Osteocyte (in vitro differentiated cells): Measurements from ENCODE around the gene BCL2L1. TPM values are rescaled to one million over a fixed set of nuclear protein-coding genes. Genes with fewer than 3 reads are reported as not detected.

Experiments
- DNase-seq: peaks from one replicate; pipeline ENCODE4 v3.0.0; 2021; ENCODE audit warnings: mixed read lengths; ENCODE audit not compliant: unreplicated experiment; ENCODE audit errors: extremely low spot score
- H3K27ac Mint-ChIP-seq: one replicate; pipeline ENCODE4 v1.8.0; 2021; ENCODE audit warnings: mild to moderate bottlenecking, mixed read lengths; ENCODE audit not compliant: unreplicated experiment
- H3K27me3 Mint-ChIP-seq: one replicate; pipeline ENCODE4 v1.8.0; 2021; ENCODE audit warnings: mixed read lengths; ENCODE audit not compliant: unreplicated experiment
- H3K36me3 Mint-ChIP-seq: one replicate; pipeline ENCODE4 v1.8.0; 2021; ENCODE audit warnings: mixed read lengths; ENCODE audit not compliant: unreplicated experiment
- H3K4me1 Mint-ChIP-seq: one replicate; pipeline ENCODE4 v1.8.0; 2021; ENCODE audit warnings: mixed read lengths; ENCODE audit not compliant: unreplicated experiment
- H3K4me3 Mint-ChIP-seq: one replicate; pipeline ENCODE4 v1.8.0; 2021; ENCODE audit warnings: mild to moderate bottlenecking, moderate library complexity, mixed read lengths; ENCODE audit not compliant: unreplicated experiment
- H3K9me3 Mint-ChIP-seq: one replicate; pipeline ENCODE4 v1.8.0; 2021; ENCODE audit warnings: mixed read lengths; ENCODE audit not compliant: unreplicated experiment
- total RNA-seq: library from RNA; stranded (reverse); gene quantifications from 2 replicates; pipeline ENCODE4 v1.2.1, GENCODE V29; 2021
- TF ChIP-seq, protein P1 (sequence below): fragments of 200-600 bp; sonication (generic); IDR thresholded peaks from 2 replicates; pipeline ENCODE4 v1.5.0; 2021; ENCODE audit warnings: antibody characterized with exemption, mild to moderate bottlenecking, moderate library complexity

BCL2L1 gene
- total RNA-seq, 1 donor from 2014 or later = 67.0 TPM

DNA sequence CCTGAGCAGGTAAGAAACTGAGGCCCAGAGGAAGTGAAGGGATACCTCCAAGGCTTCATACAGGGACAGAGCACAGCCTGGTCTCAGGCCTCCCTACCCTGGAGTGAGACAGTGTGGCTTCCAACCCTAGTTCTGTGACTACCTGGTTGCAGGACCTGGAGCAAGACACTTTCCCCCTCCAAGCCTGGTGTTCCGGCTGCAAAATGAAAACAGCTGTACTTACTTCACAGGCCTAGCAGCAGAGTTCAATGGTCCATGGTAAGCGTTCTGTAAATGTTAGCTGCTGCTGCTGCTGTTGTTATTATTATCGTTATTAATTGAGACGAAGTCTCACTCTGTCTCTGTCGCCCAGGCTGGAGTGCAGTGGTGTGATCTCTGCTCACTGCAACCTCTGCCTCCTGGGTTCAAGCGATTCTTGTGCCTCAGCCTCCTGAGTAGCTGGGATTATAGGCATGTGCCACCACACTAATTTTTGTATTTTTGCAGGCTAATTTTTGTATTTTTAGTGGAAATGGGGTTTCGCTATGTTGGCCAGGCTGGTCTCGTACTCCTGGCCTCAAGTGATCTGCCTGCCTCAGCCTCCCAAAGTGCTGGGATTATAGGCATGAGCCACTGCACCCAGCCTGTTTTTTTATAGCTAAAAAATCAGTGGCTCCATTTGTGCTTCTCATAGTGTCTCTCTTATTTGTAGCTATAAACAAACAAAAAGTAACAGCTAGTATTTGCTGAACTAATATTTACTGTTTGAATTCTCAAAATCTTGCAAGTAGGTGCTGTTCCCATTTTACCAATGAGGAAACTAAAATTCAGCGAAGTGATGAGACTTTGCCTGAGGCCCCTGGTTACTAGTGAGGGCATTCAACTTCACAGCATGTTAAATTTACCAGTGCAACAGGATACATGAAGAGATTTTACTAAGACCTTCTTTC lies 43.0 kb downstream of the BCL2L1 start:
- TF ChIP-seq, protein P1, sequence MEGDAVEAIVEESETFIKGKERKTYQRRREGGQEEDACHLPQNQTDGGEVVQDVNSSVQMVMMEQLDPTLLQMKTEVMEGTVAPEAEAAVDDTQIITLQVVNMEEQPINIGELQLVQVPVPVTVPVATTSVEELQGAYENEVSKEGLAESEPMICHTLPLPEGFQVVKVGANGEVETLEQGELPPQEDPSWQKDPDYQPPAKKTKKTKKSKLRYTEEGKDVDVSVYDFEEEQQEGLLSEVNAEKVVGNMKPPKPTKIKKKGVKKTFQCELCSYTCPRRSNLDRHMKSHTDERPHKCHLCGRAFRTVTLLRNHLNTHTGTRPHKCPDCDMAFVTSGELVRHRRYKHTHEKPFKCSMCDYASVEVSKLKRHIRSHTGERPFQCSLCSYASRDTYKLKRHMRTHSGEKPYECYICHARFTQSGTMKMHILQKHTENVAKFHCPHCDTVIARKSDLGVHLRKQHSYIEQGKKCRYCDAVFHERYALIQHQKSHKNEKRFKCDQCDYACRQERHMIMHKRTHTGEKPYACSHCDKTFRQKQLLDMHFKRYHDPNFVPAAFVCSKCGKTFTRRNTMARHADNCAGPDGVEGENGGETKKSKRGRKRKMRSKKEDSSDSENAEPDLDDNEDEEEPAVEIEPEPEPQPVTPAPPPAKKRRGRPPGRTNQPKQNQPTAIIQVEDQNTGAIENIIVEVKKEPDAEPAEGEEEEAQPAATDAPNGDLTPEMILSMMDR = no peak
- peaks cover 18% of the 10 kb centered on the region for H3K36me3 Mint-ChIP-seq
- H3K4me1 Mint-ChIP-seq = peaks cover 65% of the 10 kb centered on the region
- H3K4me3 Mint-ChIP-seq = no peak overlapping the region
- no peaks in the 10 kb centered on the region for H3K27me3 Mint-ChIP-seq
- H3K9me3 Mint-ChIP-seq = no peaks in the 10 kb centered on the region
- no peak for DNase-seq
- no peak overlapping the region for H3K27ac Mint-ChIP-seq

DNA sequence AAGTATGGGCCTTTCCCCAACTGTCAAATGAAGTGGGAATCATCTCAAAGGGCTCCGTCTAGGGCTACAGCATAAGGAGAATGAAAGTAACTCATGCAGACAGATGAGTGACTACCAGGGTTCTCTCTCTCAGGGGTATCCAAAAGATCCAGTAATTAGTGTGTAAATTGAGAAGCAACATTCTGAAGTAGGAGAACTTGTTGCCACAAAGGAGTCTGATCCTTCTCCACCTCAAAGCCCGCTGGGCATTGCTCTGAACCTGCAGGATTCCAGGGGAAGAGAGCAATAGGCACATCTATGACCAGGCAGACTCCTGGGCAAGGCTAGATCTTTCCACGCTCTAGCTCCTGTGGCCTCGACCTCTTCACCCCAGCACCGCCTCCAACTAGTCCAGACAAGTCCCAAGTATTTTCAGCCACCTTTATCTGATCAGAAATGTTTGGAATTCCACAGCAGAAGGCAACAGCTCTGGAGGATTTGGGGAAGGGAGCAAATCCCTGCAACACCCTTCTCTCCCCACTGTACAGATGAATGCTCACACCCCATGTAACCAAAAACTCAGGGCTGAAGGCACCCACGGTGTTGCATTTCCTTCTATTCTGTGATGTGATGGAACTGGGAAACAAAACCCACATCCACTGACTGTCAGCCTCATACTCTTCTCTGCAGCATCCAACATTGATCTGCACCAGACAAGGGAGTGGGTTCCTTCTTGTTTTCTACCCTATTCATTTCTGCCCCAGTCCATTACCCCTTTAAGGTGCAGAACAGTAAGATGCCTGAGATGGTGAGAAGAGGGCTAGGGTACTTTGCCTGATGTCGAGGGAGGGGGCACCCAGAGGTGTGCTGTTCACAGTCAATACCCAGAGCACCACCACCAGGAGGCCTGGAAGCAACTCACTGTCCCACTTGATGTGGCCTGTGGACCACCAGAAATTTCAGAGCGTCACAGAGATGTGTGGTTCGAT lies 44.0 kb downstream of the BCL2L1 start:
- H3K36me3 Mint-ChIP-seq = peaks cover 13% of the 10 kb centered on the region
- TF ChIP-seq, protein P1 = no peak
- no peaks in the 10 kb centered on the region for H3K27me3 Mint-ChIP-seq
- peaks cover 68% of the 10 kb centered on the region for H3K4me1 Mint-ChIP-seq
- peak overlapping the region; percentile 48 for H3K27ac Mint-ChIP-seq
- DNase-seq = no peak
- no peaks in the 10 kb centered on the region for H3K9me3 Mint-ChIP-seq
- H3K4me3 Mint-ChIP-seq = no peak overlapping the region

DNA sequence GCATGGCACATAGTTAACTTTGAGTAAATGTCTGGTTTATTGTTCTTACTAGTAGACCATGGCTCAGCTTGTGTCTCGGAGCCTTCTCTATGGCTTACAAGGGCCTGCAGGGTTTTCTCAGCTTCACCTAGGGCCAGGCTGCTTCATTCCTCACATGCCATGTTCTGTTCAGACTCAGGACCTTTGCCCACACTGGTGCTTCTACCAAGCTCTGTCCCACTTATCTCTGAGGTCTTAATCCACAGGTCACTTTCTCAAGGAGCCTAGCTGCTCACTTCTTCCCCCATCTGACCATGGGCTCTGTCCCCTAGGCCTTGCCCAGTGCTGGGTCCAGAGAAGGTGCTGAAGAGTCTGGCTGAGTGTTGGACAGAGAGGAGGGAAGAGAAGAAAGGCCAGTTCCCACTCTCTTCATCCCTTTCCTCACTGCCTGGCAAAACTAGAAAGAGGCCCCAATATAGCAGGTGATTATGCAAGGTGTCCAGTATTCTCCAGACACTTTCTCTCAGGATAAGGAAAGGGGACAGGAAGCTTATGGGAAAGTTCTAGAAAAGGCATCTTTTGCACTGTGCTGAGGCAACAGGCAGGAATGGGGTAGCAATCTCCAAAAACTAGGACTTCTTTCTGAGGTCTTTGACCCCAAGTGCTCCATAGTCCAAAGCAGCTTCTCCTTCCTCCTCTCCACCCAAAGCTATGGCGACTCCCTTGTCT lies 45.0 kb downstream of the BCL2L1 start:
- Mint-ChIP-seq H3K27me3 (no peaks in the 10 kb centered on the region), H3K4me3 (no peak overlapping the region), H3K27ac (peak overlapping the region; percentile 58), H3K36me3 (peaks cover 13% of the 10 kb centered on the region), H3K4me1 (peaks cover 62% of the 10 kb centered on the region), H3K9me3 (no peaks in the 10 kb centered on the region)
- TF ChIP-seq, protein P1 = no peak
- DNase-seq = no peak

DNA sequence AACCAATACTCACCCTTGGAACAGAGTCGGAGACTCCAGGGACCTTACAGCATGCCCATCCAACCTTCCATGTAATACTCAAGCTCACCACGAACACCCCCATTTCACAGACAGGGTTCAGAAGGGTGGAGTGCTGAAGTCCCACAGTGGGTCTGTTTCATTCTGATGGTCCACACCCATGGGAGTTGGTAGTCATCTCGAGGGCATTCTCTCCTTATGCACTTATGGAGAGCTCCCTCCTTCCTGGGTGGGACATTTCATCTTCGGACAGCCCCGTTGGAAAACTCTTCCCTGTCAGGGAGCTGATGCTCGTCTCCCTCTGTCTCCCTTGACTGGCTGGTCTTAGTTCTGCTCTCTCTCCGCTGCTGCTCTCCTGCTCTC lies 46.1 kb downstream of the BCL2L1 start:
- Mint-ChIP-seq H3K9me3 (no peaks in the 10 kb centered on the region), H3K27me3 (no peaks in the 10 kb centered on the region), H3K4me3 (no peak overlapping the region), H3K4me1 (peaks cover 58% of the 10 kb centered on the region), H3K36me3 (peaks cover 15% of the 10 kb centered on the region), H3K27ac (peak overlapping the region; percentile 70)
- DNase-seq = no peak
- TF ChIP-seq, protein P1 = no peak
